Cardiac muscle cell (in vitro differentiated cells and primary cell): ENCODE data around the gene GHRHR. TPM values are rescaled to one million over a fixed set of nuclear protein-coding genes. Genes with fewer than 3 reads are reported as not detected.

Experiments
- DNase-seq, 2 donors: peaks; one replicate each; pipeline versions ENCODE4 v3.0.0 to v3.0.0-alpha.2; 2010 to 2017; ENCODE audit warnings: low read depth in 1 of 2, low spot score in 1 of 2
- H3K27ac ChIP-seq: fragments of 200-600 bp; sonication (generic); 2 replicates; pipeline ENCODE4 v1.5.1; 2016
- H3K27me3 ChIP-seq: fragments of 200-600 bp; sonication (generic); 2 replicates; pipeline ENCODE4 v1.6.0; 2016; ENCODE audit warnings: control low read depth
- H3K36me3 ChIP-seq: fragments of 200-600 bp; sonication (generic); 2 replicates; pipeline ENCODE4 v1.5.1; 2016; ENCODE audit warnings: control low read depth
- H3K4me1 ChIP-seq: fragments of 200-600 bp; sonication (generic); 2 replicates; pipeline ENCODE4 v1.8.1; 2017; ENCODE audit warnings: low read depth, mild to moderate bottlenecking, mixed run types
- H3K4me3 ChIP-seq: fragments of 200-600 bp; sonication (generic); 2 replicates; pipeline ENCODE4 v1.5.1; 2016; ENCODE audit warnings: mild to moderate bottlenecking
- H3K9me3 ChIP-seq: fragments of 200-600 bp; sonication (generic); 2 replicates; pipeline ENCODE4 v1.5.1; 2017; ENCODE audit warnings: low read depth, mild to moderate bottlenecking, control low read depth
- polyA plus RNA-seq: library from polyadenylated mRNA; unstranded; fragments of >200 nt; fragmentation: Nextera tagmentation; extraction: Ambion mirVana; gene quantifications from 2 replicates; pipeline ENCODE4 v1.2.1, GENCODE V29; 2016
- total RNA-seq: library from RNA; depleted of rRNA; stranded (reverse); fragments of >200 nt; gene quantifications from 2 replicates; pipeline ENCODE4 v1.2.3, GENCODE V29; 2016
- TF ChIP-seq, protein P1 (sequence below): IDR thresholded peaks from 2 replicates; pipeline ENCODE4 v1.5.1; 2012; ENCODE audit warnings: low read depth, mild to moderate bottlenecking, low read length

GHRHR gene
- total RNA-seq: not detected in 2 replicates
- polyA plus RNA-seq: not detected in 2 replicates

DNA sequence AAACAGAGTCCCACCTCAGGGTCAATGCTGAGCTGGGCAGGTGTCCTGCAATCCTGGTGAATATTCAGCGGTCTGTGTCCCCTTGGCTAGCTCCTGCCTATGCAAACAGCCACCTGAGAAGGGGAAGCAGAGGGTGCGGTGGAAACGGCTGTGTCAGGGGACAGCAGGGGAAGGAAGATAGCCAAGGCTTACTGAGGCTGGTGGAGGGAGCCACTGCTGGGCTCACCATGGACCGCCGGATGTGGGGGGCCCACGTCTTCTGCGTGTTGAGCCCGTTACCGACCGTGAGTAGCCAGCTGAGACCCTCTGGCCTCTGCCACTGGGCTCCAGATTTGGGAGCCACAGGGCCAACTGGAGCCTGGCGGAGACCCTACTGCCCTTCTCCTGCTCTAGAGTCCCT is at the start of gene GHRHR:
Gene GHRHR (plus strand): TSS at position 112 of the 400 bp plus-strand sequence. CDS start 116 bp downstream, at position 228.
- no peak for DNase-seq
- Histone ChIP-seq H3K27me3 (peaks cover 9% of the 10 kb centered on the region), H3K4me1 (no peaks in the 10 kb centered on the region), H3K4me3 (no peak within 1 kb of the TSS), H3K27ac (no peak within 1 kb of the TSS), H3K36me3 (no peaks in the 10 kb centered on the region), H3K9me3 (no peaks in the 10 kb centered on the region)
- TF ChIP-seq, protein P1, sequence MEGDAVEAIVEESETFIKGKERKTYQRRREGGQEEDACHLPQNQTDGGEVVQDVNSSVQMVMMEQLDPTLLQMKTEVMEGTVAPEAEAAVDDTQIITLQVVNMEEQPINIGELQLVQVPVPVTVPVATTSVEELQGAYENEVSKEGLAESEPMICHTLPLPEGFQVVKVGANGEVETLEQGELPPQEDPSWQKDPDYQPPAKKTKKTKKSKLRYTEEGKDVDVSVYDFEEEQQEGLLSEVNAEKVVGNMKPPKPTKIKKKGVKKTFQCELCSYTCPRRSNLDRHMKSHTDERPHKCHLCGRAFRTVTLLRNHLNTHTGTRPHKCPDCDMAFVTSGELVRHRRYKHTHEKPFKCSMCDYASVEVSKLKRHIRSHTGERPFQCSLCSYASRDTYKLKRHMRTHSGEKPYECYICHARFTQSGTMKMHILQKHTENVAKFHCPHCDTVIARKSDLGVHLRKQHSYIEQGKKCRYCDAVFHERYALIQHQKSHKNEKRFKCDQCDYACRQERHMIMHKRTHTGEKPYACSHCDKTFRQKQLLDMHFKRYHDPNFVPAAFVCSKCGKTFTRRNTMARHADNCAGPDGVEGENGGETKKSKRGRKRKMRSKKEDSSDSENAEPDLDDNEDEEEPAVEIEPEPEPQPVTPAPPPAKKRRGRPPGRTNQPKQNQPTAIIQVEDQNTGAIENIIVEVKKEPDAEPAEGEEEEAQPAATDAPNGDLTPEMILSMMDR: no peak

DNA sequence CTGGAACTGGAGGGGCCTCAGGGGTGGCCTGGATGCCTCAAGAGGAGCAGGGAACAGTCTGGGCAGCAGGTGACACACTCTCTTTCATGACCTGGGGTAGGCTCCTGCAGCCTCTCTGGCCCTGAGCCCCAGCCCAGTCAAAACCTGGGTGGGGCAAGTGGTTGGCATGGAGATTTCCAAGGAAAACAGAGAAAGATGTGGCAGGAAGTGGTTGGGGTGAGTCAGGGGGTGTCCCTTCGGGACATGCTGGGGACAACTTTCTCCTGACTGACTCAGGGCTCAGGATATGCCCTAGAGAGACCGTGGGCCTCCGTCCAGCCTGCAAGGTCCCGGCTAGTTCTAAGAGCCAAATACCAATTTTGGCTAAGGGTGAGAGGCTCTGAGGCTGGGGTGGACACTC is 49.2 kb upstream of the GHRHR start:
- peak overlapping the region; percentile 73 for H3K27ac ChIP-seq
- TF ChIP-seq, protein P1: no peak
- H3K9me3 ChIP-seq: no peaks in the 10 kb centered on the region
- no peaks in the 10 kb centered on the region for H3K36me3 ChIP-seq
- peak in 1 of 2 donors; percentile 36 for DNase-seq
- no peak overlapping the region for H3K4me3 ChIP-seq
- no peaks in the 10 kb centered on the region for H3K27me3 ChIP-seq
- H3K4me1 ChIP-seq: peaks cover 67% of the 10 kb centered on the region

DNA sequence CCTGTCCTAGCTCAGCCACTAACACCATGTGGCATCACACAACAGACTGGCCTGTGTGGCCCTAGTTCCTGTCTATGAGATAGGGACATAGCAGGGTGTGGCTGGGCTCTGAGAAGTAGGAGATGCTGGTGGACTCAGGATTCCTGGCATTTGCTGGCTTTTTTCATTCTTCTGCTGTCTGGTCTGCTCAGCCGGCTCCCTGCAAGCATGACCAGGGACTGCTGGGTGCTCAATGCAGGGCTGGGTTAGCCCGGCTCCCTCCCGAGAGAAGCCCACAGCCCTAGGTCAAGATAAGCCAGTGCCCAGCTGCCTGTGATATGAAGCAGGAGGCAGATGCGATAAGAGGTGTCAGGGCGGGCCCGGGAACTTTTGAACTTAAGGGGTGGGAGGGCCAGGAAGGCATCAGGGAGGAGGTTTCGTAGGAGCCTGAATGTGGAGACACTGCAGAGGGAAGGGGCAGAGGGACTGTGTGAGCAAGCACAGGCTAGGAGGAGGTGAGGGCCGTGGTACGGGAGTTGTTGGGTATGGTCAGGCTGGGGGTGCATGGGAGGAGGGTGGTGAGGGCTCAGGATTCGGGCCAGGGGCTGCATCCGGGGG is 48.6 kb upstream of the GHRHR start:
- peaks cover 72% of the 10 kb centered on the region for H3K4me1 ChIP-seq
- H3K27me3 ChIP-seq: no peaks in the 10 kb centered on the region
- H3K9me3 ChIP-seq: no peaks in the 10 kb centered on the region
- H3K4me3 ChIP-seq: no peak overlapping the region
- peak in 1 of 2 donors; percentile 81 for DNase-seq
- TF ChIP-seq, protein P1: no peak
- peak overlapping the region; percentile 73 for H3K27ac ChIP-seq
- H3K36me3 ChIP-seq: no peaks in the 10 kb centered on the region

DNA sequence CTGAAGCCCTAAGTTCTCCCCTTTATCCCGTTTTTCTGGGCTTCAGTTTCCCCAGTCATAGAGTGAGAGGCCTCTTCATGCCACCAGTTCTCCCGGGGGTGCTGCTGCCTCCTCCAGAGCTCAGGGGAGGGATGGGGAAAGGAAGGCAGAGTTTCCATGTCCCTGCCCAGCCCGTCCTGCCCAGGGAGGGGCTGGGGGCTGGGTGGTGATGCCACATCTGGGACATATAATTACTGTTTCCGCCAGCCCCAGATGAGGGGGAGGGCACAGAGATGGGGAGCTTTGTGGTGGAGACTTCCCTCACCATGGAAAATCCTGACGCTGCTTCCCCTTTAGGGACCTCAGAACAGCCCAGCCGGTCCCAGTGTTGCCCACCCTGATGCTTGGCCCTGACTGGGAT is 48.0 kb upstream of the GHRHR start:
- TF ChIP-seq, protein P1: no peak
- no peaks in the 10 kb centered on the region for H3K27me3 ChIP-seq

DNA sequence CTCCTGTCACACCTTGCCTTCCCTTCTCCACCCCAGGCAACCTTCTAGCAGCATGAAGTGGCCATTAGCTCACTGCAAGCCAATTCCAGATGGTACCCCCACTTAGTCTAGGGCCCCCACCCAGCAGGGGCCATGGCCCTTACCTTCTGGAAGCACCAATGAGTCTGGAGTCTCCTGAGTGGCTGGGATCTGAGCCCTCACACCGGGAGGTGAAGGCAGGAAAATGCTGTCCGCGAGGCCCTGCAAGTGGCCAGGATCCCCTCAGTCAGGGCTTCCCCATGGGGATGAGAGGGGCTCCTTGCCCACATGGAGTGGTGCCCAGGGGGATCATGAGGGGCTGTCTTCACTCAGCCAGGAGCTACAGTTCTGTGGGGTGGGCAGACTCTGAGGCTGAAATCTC is 47.5 kb upstream of the GHRHR start:
- TF ChIP-seq, protein P1: no peak

More for the DNA sequence above, 48.0 kb upstream of the GHRHR start:
- no peak overlapping the region for H3K4me3 ChIP-seq
- H3K36me3 ChIP-seq: no peaks in the 10 kb centered on the region
- DNase-seq: no peak
- peaks cover 77% of the 10 kb centered on the region for H3K4me1 ChIP-seq
- H3K27ac ChIP-seq: peak overlapping the region; percentile 73
- H3K9me3 ChIP-seq: no peaks in the 10 kb centered on the region

More for the DNA sequence above, 47.5 kb upstream of the GHRHR start:
- Histone ChIP-seq H3K27me3 (no peaks in the 10 kb centered on the region), H3K4me1 (peaks cover 76% of the 10 kb centered on the region), H3K27ac (peak overlapping the region; percentile 73), H3K9me3 (no peaks in the 10 kb centered on the region), H3K4me3 (no peak overlapping the region), H3K36me3 (no peaks in the 10 kb centered on the region)
- no peak for DNase-seq
